Measurements from ENCODE around the gene TXNDC2. TPM values are rescaled to one million over a fixed set of nuclear protein-coding genes. Genes with fewer than 3 reads are reported as not detected.

Gene TXNDC2
- total and polyA plus RNA-seq, 9 of the 15 experiments (the other 6 are each of a cell fraction or from before 2014, with no cell fraction given) = 1.2 to 4.9 (median 2.3) TPM

DNA sequence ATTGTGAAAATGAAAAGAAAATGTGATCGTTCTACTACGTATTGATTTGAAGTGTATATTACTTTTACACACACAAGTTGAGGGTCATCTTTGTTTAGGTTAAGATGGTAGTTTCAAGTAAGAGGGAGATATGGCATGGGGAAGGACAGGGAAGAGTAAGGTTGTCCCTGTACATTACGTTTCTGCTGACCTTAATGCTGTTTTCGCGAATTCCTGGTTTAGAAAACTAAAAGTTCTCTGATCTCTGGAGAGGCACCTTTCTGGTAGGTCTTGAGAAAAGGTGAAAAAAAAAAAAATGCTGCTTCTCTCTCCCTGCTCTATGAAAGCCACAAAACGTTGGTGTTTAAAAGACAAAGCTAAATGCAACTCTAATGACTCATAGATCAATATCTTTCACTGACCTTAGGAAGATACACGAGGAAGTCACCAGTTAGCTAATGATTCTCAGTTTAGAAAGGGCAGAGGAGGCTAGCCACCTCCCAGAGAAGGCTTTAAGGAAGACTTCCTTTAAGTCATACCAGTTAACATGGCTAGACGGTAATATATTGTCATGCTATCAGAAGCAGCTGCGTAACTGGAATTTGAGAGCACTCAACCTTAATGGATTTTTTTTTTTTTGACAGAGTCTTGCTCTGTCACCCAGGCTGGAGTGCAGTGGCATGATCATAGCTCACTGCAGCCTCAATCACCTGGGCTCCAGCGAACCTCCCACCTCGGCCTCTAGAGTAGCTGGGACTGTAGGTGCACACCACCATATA lies 13.2 kb downstream of the TXNDC2 start (continued):
- TF ChIP-seq, protein P1, sequence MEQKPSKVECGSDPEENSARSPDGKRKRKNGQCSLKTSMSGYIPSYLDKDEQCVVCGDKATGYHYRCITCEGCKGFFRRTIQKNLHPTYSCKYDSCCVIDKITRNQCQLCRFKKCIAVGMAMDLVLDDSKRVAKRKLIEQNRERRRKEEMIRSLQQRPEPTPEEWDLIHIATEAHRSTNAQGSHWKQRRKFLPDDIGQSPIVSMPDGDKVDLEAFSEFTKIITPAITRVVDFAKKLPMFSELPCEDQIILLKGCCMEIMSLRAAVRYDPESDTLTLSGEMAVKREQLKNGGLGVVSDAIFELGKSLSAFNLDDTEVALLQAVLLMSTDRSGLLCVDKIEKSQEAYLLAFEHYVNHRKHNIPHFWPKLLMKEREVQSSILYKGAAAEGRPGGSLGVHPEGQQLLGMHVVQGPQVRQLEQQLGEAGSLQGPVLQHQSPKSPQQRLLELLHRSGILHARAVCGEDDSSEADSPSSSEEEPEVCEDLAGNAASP (IDR thresholded peaks at IDR 0.05) = no peak; the same call in 1 of the 2 replicates
- TF ChIP-seq GTF2E2 (tag; IDR thresholded peaks at IDR 0.05) = peak; percentile 90
- TF ChIP-seq DNMT1 (IDR thresholded peaks at IDR 0.05) = no peak
- no peak for TF ChIP-seq ZNF77 (CRISPR knock-in tag; IDR thresholded peaks at IDR 0.05)
- peak; percentile 75 for TF ChIP-seq TEAD4 (IDR thresholded peaks at IDR 0.05; ENCODE audit: low read length)
- no peak for TF ChIP-seq TEAD4 (CRISPR knock-in tag; IDR thresholded peaks at IDR 0.05; ENCODE audit: borderline replicate concordance)
- TF ChIP-seq, protein P2, sequence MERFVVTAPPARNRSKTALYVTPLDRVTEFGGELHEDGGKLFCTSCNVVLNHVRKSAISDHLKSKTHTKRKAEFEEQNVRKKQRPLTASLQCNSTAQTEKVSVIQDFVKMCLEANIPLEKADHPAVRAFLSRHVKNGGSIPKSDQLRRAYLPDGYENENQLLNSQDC (CRISPR knock-in tag; IDR thresholded peaks at IDR 0.05) = no peak
- TF ChIP-seq TGIF2 (CRISPR knock-in tag; IDR thresholded peaks at IDR 0.05) = no peak
- TF ChIP-seq TCF7 (IDR thresholded peaks at IDR 0.05; ENCODE audit: borderline replicate concordance) = no peak
- no peak for TF ChIP-seq E2F3 (CRISPR knock-in tag; IDR thresholded peaks at IDR 0.05)
- no peak for TF ChIP-seq ZNF12 (CRISPR knock-in tag; IDR thresholded peaks at IDR 0.05)
- TF ChIP-seq ZNF551 (CRISPR knock-in tag; IDR thresholded peaks at IDR 0.05) = no peak
- TF ChIP-seq GABPA (tag; conservative IDR thresholded peaks at IDR 0.05; ENCODE audit: low read depth) = peak; percentile 53
- no peak for TF ChIP-seq ZNF263 (CRISPR knock-in tag; IDR thresholded peaks at IDR 0.05; ENCODE audit: borderline replicate concordance)
- TF ChIP-seq, protein P3, sequence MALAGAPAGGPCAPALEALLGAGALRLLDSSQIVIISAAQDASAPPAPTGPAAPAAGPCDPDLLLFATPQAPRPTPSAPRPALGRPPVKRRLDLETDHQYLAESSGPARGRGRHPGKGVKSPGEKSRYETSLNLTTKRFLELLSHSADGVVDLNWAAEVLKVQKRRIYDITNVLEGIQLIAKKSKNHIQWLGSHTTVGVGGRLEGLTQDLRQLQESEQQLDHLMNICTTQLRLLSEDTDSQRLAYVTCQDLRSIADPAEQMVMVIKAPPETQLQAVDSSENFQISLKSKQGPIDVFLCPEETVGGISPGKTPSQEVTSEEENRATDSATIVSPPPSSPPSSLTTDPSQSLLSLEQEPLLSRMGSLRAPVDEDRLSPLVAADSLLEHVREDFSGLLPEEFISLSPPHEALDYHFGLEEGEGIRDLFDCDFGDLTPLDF (CRISPR knock-in tag; IDR thresholded peaks at IDR 0.05) = no peak
- TF ChIP-seq, protein P4, sequence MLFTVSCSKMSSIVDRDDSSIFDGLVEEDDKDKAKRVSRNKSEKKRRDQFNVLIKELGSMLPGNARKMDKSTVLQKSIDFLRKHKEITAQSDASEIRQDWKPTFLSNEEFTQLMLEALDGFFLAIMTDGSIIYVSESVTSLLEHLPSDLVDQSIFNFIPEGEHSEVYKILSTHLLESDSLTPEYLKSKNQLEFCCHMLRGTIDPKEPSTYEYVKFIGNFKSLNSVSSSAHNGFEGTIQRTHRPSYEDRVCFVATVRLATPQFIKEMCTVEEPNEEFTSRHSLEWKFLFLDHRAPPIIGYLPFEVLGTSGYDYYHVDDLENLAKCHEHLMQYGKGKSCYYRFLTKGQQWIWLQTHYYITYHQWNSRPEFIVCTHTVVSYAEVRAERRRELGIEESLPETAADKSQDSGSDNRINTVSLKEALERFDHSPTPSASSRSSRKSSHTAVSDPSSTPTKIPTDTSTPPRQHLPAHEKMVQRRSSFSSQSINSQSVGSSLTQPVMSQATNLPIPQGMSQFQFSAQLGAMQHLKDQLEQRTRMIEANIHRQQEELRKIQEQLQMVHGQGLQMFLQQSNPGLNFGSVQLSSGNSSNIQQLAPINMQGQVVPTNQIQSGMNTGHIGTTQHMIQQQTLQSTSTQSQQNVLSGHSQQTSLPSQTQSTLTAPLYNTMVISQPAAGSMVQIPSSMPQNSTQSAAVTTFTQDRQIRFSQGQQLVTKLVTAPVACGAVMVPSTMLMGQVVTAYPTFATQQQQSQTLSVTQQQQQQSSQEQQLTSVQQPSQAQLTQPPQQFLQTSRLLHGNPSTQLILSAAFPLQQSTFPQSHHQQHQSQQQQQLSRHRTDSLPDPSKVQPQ (CRISPR knock-in tag; IDR thresholded peaks at IDR 0.05; ENCODE audit: borderline replicate concordance) = no peak
- no peak for TF ChIP-seq BMI1 (IDR thresholded peaks at IDR 0.05; ENCODE audit: low read length)
- TF ChIP-seq, protein P5, sequence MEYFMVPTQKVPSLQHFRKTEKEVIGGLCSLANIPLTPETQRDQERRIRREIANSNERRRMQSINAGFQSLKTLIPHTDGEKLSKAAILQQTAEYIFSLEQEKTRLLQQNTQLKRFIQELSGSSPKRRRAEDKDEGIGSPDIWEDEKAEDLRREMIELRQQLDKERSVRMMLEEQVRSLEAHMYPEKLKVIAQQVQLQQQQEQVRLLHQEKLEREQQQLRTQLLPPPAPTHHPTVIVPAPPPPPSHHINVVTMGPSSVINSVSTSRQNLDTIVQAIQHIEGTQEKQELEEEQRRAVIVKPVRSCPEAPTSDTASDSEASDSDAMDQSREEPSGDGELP (CRISPR knock-in tag; IDR thresholded peaks at IDR 0.05; ENCODE audit: borderline replicate concordance) = peak; percentile 54
- peak; percentile 58 for TF ChIP-seq ZNF239 (CRISPR knock-in tag; IDR thresholded peaks at IDR 0.05)
- TF ChIP-seq PURB (CRISPR knock-in tag; IDR thresholded peaks at IDR 0.05; ENCODE audit: low read depth) = no peak
- no peak for TF ChIP-seq KLF13 (tag; IDR thresholded peaks at IDR 0.05; ENCODE audit: borderline replicate concordance, low read depth)
- no peak for TF ChIP-seq ZNF140 (CRISPR knock-in tag; IDR thresholded peaks at IDR 0.05)
- TF ChIP-seq SRSF9 (IDR thresholded peaks at IDR 0.05; ENCODE audit: borderline replicate concordance, low read depth, low read length) = no peak

All from K562 (cell line).